Measurements from ENCODE around the gene NUDCD2. TPM values are rescaled to one million over a fixed set of nuclear protein-coding genes. Genes with fewer than 3 reads are reported as not detected.

The NUDCD2 gene
- total RNA-seq, 2 experiments from 2014 or later: 55.5 to 62.7 TPM

DNA sequence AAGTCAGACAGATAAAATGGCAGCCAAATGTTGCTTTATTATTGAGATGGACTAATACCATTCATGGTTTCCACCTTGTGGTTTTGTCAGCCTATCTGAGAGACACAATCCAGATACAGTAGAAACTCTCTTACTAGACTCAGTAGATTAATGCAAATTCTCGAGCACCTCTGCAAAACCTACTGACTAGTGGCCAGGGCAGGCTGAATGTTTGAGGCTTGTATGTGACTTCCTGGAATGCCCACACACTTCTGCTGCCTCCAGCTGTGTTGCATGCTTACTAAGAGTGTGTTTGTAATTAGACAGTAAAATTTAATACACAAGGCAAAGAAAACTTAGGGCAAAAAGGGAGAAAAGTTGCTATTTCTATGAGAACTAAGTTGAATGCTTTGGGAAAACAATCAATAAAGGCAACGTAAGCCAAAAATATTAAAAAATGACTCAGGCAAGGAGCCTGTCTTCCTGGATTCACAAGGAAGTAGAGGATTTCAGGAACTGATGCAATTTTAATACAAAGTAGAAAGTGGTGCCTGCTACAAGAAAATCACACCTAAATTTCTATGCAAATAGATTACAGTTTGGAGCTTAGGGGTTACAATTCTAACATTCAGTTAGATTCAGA lies 52.8 kb downstream of the NUDCD2 start:
- DNase-seq: no peak
- ATAC-seq: no peak
- no peaks in the 10 kb centered on the region for H3K27me3 Mint-ChIP-seq
- TF ChIP-seq, protein P1, sequence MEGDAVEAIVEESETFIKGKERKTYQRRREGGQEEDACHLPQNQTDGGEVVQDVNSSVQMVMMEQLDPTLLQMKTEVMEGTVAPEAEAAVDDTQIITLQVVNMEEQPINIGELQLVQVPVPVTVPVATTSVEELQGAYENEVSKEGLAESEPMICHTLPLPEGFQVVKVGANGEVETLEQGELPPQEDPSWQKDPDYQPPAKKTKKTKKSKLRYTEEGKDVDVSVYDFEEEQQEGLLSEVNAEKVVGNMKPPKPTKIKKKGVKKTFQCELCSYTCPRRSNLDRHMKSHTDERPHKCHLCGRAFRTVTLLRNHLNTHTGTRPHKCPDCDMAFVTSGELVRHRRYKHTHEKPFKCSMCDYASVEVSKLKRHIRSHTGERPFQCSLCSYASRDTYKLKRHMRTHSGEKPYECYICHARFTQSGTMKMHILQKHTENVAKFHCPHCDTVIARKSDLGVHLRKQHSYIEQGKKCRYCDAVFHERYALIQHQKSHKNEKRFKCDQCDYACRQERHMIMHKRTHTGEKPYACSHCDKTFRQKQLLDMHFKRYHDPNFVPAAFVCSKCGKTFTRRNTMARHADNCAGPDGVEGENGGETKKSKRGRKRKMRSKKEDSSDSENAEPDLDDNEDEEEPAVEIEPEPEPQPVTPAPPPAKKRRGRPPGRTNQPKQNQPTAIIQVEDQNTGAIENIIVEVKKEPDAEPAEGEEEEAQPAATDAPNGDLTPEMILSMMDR (IDR thresholded peaks at IDR 0.05): no peak
- H3K4me1 Mint-ChIP-seq (ENCODE audit: low read depth): no peaks in the 10 kb centered on the region
- CTCF ChIA-PET: interaction anchor here (2.0 to 4.6 kb wide), 5 partner anchors 17 to 101 kb away, joined by 7 to 47 read pairs (median 25); no protein-coding TSS in a partner anchor
- POLR2A ChIA-PET: no interaction called here
- no peak overlapping the region for H3K27ac Mint-ChIP-seq
- H3K36me3 Mint-ChIP-seq (ENCODE audit: low read depth): no peaks in the 10 kb centered on the region
- H3K9me3 Mint-ChIP-seq: no peaks in the 10 kb centered on the region
- intact Hi-C loops (cut with micrococcal nuclease): loop anchor here (10.0 kb wide), 1 partner anchor 102 kb away; no protein-coding TSS in a partner anchor
- H3K4me3 Mint-ChIP-seq: no peak overlapping the region

DNA sequence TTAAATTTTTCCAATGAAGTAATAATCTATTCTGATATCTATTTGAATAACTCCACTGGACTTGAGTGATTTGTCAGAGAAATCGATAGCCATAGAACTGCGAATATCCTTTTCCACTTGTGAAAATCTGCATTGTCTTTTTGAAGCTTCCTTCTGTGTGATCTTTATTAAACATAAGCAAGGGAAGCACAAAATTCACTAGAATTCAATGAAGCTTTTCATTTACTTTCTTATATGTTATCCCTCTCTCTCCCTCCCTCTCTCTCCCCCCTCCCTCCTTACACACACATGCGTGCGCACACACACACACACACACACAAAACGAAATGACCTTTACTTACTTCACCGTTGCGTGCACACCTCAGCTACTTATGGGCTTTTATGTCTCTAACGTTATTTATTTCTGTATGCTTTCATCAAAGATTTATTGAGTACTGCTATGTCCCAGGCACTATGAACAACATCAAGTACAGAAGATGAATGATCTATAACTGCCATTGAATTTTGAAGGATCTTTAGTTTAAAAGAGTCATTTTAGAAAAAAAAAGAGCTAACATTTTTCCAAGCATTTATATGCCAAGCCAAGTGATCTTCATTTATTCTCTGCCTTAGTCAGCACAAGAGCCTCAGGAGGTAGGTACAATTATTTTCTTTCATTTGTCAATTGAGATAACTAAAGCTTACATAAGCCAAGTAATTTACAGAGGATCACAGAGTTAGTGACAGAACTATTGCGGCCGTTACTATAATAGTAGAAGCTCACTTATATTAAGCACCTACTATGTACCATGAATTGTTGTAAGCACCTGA lies 55.3 kb downstream of the NUDCD2 start:
- CTCF ChIA-PET: interaction anchor here (0.8 to 1.2 kb wide), 2 partner anchors 12 to 16 kb away, joined by 3 read pairs; no protein-coding TSS in a partner anchor

DNA sequence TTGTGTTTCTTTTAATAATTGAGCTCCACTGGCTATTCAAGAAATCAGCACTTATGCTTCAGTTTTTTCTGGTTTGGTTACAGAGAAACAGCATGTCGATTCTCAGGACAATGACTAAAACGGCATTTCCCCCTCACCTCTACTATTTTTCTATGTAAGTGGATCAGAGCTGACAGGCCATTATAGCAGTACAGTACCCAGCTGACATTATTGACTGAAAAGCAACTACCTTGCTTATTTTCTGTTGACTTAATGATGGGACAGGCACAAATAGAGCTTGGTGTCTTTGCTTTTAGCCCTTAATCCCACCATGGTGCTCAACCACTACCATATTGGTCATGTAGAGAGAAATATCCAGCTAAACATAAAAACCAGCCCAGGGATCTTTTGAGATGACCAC lies 57.9 kb downstream of the NUDCD2 start:
- no peak overlapping the region for H3K4me3 Mint-ChIP-seq
- H3K36me3 Mint-ChIP-seq (ENCODE audit: low read depth): no peaks in the 10 kb centered on the region
- POLR2A ChIA-PET: no interaction called here
- CTCF ChIA-PET: no interaction called here
- intact Hi-C loops (cut with micrococcal nuclease): loop anchor here (10.0 kb wide), 1 partner anchor 97 kb away; no protein-coding TSS in a partner anchor
- H3K27me3 Mint-ChIP-seq: peaks cover 1% of the 10 kb centered on the region
- H3K4me1 Mint-ChIP-seq (ENCODE audit: low read depth): no peaks in the 10 kb centered on the region
- DNase-seq: no peak
- no peak overlapping the region for H3K27ac Mint-ChIP-seq
- no peaks in the 10 kb centered on the region for H3K9me3 Mint-ChIP-seq
- no peak for ATAC-seq
- TF ChIP-seq, protein P1 (IDR thresholded peaks at IDR 0.05): no peak

More for the DNA sequence above, 55.3 kb downstream of the NUDCD2 start:
- TF ChIP-seq, protein P1 (IDR thresholded peaks at IDR 0.05): no peak
- POLR2A ChIA-PET: no interaction called here
- ATAC-seq (no peak), DNase-seq (no peak)
- no peaks in the 10 kb centered on the region for H3K4me1 Mint-ChIP-seq (ENCODE audit: low read depth)
- no peaks in the 10 kb centered on the region for H3K27me3 Mint-ChIP-seq
- intact Hi-C loops (cut with micrococcal nuclease): loop anchor here (10.0 kb wide), 1 partner anchor 100 kb away; no protein-coding TSS in a partner anchor
- H3K4me3 Mint-ChIP-seq: no peak overlapping the region
- no peak overlapping the region for H3K27ac Mint-ChIP-seq
- H3K36me3 Mint-ChIP-seq (ENCODE audit: low read depth): no peaks in the 10 kb centered on the region
- H3K9me3 Mint-ChIP-seq: no peaks in the 10 kb centered on the region

DNA sequence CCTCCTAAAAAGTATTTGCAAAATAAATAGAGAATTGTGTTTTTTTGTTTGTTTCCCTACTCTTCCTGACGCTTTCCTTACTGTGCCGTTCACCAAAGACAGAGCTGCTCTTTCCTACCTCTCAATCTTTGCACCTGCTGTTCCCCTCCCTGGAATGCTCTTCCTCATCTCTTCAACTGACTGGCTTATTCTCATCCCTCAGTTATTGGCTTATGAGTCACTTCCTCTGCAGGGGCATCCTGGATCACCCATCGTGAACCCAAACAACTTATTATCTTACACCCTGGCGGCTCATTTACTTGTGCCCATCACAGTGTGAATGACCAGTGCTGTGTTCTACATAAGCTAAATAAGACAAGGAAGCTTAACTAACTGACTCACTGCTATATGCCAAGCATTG lies 58.6 kb downstream of the NUDCD2 start:
- DNase-seq (no peak), ATAC-seq (no peak)
- Mint-ChIP-seq H3K36me3 (ENCODE audit: low read depth) (no peaks in the 10 kb centered on the region), H3K27me3 (peaks cover 2% of the 10 kb centered on the region), H3K27ac (no peak overlapping the region), H3K9me3 (no peaks in the 10 kb centered on the region), H3K4me1 (ENCODE audit: low read depth) (no peaks in the 10 kb centered on the region), H3K4me3 (no peak overlapping the region)
- TF ChIP-seq, protein P1 (IDR thresholded peaks at IDR 0.05): no peak
- ChIA-PET POLR2A (no interaction called here), CTCF (no interaction called here)
- intact Hi-C loops (cut with micrococcal nuclease): loop anchor here (10.0 kb wide), 1 partner anchor 96 kb away; no protein-coding TSS in a partner anchor

DNA sequence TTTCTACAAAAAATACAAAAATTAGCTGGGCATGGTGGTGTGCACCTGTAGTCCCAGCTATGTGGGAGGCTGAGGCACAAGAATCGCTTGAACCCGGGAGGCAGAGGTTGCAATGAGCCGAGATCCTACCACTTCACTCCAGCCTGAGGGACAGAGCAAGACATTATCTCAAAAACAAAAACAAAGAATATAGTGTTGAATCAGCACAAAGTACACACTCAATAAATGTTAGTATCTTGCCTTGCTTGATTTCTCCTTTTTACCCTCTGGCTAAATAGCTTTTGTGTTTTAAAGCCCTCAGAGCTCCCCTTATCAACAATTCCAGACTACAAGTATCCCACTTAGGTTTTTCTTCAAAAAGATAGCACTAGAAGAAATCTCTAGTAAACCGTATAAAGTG lies 60.0 kb downstream of the NUDCD2 start:
- H3K4me3 Mint-ChIP-seq: no peak overlapping the region
- H3K27ac Mint-ChIP-seq: no peak overlapping the region
- intact Hi-C loops (cut with micrococcal nuclease): loop anchor here (10.0 kb wide), 1 partner anchor 95 kb away; no protein-coding TSS in a partner anchor
- TF ChIP-seq, protein P1 (IDR thresholded peaks at IDR 0.05): no peak
- H3K4me1 Mint-ChIP-seq (ENCODE audit: low read depth): no peaks in the 10 kb centered on the region
- ATAC-seq (no peak), DNase-seq (no peak)
- H3K9me3 Mint-ChIP-seq: no peaks in the 10 kb centered on the region
- no peaks in the 10 kb centered on the region for H3K36me3 Mint-ChIP-seq (ENCODE audit: low read depth)
- CTCF ChIA-PET: interaction anchor here (4.6 kb wide), 1 partner anchor 9 kb away, joined by 17 read pairs; no protein-coding TSS in a partner anchor
- POLR2A ChIA-PET: no interaction called here
- H3K27me3 Mint-ChIP-seq: peaks cover 7% of the 10 kb centered on the region
